ENCODE measurements around the gene FRY.

DNA sequence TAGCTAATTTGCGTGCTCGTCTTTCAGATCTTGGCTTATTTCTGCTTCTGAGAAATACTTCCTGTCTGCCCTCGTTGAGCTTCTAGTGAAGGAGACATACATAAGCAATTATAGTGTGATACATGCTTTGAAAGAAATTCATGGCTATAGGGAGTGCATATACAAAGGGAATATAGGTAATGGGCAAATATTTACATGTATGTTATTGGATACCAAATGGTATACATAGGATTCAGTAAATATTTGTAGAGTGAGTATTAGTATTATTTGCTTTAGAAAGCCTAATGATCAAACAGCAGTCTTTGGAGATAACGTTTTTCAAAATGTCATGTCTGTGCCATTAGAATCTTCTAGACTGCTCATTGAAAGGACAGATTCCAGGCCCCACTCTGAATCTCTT, 289.0 kb downstream of the FRY start:
- TF ChIP-seq POLR2A (IDR thresholded peaks at IDR 0.05; ENCODE audit: low read length) (no peak), GATA1 (IDR thresholded peaks at IDR 0.05; ENCODE audit: low read depth, low read length) (no peak)

Measured in erythroblast (primary cell).